NCI-H1930 (cell line): Measurements from ENCODE around the gene FBXO5.
"Not testable (repeated sequence)": the region's sequence is repeated elsewhere in the genome, so short reads cannot be mapped to it uniquely, and the experiment has no call there.

Source experiments
- DNase-seq, 2 experiments: peaks; one replicate each; lab custom pipeline; 2025; lab: John Stamatoyannopoulos, UW

FBXO5 gene

DNA sequence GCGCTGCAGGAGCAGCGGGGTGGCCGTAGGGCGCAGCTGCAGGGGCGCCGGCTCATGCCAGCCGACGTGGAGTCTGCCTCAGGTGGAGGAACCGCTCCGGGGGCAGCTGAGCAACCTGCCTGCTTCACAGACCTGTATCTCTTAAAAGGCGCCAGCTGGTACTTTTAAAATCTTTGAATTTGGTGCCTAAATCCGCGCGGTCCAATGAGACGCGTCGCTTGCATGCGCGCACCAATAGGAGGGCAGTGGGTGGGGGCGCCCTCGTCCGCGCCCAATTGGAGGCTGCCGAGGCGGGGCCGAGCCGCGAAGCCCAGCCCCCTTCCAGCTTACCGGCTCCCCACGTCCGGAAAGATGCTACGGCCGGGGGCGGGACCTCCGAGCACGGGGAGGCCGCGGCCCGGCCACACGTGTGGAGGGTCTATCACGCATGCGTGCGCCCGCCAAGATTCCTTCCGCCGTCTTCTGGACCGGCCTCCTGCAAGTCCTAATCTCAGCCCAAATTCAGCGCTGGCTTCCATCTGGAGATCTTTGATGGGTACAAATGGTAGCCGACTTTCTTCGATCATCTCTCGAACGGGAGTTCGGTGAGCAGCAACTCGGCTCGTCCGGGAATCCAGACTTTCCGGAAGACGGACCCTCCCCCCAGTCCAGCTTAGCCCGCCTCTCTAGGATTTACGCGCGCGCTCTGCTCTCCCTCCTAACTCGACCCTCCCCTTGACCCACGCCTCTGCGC is at the start of gene FBXO5:
Gene FBXO5 (minus strand): TSS at position 138 of the 733 bp plus-strand sequence. CDS start 82 bp downstream, at position 56.
- peak; percentile 87 to 94 for DNase-seq

- peak in 1 of 2 experiments; percentile 1 for DNase-seq
These were observed 49.5 kb upstream of the FBXO5 start for GRCh38 chr6:153032255-153032882.

DNA sequence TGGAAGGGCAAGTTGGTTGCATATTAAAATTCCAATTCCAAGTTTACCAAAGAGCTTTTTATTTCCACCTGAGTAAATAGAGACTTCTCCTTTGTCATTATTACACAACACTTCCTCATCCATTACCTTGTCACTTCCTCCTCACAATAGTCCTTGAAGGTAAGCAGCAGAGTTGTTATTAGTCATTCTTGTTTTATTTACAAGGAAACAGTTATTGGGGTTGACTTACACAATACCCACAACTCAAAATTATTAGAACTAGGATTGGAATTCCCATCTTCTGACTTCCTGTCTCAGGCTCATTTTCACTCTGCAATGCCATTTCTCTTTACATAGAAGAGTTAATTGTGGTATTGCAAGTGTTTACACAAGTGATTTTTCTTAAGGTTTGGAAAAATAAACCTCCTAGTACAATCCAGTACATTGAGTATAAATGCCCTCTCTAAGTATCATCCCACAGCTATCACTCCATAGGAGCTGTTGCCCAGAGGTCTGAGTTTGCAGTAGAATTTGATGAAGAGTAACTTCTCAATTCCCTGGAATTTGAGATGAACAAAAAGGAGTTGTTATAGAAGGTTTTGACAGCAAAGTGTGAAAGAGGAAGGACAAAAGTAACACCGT is 48.6 kb upstream of the FBXO5 start:
- DNase-seq: no peak

- DNase-seq: no peak
These were observed 46.1 kb upstream of the FBXO5 start for GRCh38 chr6:153028963-153029362.

DNA sequence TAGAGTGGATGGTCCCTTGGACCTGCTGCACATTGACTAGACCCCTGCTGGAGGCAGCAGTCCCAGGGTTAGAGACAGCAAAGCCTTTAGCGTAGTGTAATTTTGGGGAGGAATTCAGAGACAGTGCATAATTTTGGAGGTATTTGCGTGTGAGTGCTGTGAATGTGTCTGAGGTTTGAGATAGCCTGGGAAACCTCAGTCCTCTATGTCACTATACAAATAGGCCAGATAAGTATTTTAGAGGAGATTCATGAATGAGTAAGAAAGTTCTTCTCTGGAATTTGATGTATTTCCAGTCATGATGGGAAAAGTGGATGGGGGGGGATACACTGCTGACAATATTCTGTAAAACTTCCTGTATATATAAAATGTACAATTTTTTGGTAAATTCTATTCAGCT is 45.4 kb upstream of the FBXO5 start:
- no peak for DNase-seq

- no peak for DNase-seq
These were observed 44.6 kb upstream of the FBXO5 start for GRCh38 chr6:153027480-153027879.

DNA sequence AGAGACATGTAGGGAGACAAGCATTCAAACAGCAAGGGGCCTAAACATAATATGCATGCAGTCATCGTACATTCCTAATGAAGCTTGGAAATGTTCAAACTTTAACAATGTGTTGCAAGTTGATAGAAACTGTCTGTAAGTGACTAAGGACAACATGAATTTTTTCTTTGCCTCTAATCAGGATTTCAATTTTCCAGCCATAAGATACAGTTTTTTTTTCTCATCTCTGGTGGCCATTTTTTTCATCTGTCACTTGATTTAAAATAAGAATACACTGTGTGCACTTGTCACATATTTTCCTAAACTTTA is 41.8 kb upstream of the FBXO5 start:
- no peak for DNase-seq

GRCh38 chr6:153023977-153024708 is 41.3 kb upstream of the FBXO5 start:
- DNase-seq: peak in 1 of 2 experiments; percentile 21

DNA sequence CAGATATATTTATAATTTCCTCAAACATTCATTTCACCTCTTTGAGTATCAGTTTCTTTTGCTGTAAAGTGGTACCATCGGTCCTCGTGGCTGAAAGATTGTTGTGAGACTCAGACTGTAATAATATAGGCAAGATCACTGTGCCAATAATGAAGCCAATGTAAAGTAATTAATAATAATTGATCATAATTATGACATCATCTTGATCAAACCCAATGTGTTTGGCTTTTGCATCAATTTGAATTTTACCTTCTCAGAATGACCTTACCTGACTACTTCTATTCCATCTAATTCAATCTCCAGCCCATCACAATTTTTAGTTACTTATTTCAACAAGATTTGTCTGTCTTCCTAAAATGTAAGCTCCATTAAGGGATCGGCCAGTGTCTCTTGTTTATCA is 35.5 kb upstream of the FBXO5 start:
- DNase-seq: no peak

GRCh38 chr6:153016846-153017245 is 34.0 kb upstream of the FBXO5 start:
- no peak for DNase-seq

- no peak for DNase-seq
These were observed 32.3 kb upstream of the FBXO5 start for GRCh38 chr6:153015094-153015640.

GRCh38 chr6:153013438-153013837 is 30.6 kb upstream of the FBXO5 start:
- no peak for DNase-seq

DNA sequence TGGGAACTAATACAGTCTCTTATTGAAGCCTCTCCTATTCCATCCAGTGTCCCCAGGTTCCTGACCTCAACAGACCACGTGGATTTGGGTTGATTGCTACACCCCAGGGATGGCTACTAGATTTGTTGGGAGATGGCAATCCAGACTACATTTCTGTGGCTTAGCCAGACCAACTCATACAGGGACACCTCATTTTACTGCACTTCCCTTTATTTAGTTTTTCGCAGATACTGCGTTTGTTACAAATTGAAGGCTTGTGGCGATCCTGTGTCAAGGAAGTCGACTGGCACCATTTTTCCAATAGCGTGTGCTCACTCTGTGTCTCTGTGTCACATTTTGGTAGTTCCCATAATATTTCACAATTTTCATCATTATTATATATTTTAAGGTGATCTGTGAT is 30.0 kb upstream of the FBXO5 start:
- no peak for DNase-seq

DNA sequence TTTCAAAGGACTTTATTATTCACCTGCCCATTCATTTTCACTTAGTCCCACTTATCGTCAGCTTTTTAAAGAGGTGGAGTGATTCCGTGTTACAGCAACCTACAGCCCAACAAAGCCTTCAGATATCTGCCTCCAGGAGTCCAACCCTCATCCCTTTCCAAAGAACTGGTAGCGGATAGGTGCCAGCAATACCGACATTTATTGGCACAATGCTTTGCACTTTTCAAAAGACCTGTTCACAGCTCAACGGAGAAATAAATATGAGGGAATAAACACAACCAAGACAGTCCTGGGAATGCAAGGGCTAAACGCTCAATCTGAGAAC is 20.5 kb upstream of the FBXO5 start:
- DNase-seq: no peak

DNA sequence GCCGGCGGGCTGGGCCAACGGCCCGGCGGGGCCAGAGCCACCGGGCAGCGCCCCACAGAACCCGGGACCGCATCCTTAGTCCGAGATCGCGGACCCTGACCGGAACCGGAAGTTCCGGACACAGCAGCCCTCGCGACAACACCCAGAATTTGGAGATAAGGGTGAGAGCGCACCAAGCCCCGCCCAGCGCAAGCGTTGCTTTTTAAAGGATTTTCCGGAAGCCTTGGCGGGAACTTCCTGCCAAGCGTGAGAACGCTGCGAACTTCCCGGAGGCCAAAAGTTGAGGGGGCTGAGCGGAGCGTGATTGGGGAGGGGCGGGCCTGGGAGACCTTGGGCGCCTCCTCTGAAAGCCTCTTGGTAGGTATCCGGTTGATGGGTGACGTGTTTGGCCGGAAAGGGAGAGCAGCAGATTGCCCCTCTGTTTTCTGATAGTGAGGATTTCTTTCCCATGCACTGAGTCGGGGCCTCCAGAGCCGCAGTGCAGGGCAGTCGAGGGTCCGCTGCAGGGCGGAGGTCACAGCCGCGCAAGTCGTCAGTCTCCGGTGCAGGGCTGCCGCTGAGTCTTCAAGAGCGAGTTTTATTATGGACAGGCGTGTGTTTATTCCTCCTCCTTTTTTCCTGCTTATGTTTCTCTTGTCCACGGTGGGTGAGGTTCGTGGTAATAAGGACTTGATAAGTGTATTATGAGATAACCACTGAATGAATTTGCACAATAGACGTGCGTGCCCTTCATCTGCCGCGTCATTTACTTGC is 19.9 kb upstream of the FBXO5 start, which contains the start of gene MTRF1L:
Gene MTRF1L (minus strand): TSS at position 97 of the 753 bp plus-strand sequence. CDS start 24 bp downstream, at position 73.
- peak; percentile 78 to 84 for DNase-seq

GRCh38 chr6:153001767-153002612 is 19.1 kb upstream of the FBXO5 start:
- DNase-seq: no peak

DNA sequence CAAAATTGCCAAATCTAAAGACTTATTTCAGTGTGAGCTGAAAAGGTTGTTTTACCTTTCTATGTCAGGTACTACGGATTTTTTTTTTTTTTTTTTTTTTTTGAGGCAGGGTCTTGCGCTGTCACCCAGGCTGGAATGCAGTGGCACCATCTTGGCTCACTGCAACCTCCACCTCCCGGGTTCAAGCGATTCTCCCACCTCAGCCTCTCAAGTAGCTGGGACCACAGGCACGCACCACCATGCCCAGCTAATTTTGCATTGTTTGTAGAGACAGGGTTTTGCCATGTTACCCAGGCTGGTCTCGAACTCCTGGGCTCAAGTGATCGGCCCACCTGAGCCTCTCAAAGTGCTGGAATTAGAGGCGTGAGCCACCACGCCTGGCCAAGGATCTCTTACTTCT is 17.9 kb upstream of the FBXO5 start:
- DNase-seq: not testable (repeated sequence)

- DNase-seq: no peak
These were observed 17.4 kb upstream of the FBXO5 start for GRCh38 chr6:153000243-153000642.

GRCh38 chr6:152999538-152999937 is 16.7 kb upstream of the FBXO5 start:
- DNase-seq: not testable (repeated sequence)

DNA sequence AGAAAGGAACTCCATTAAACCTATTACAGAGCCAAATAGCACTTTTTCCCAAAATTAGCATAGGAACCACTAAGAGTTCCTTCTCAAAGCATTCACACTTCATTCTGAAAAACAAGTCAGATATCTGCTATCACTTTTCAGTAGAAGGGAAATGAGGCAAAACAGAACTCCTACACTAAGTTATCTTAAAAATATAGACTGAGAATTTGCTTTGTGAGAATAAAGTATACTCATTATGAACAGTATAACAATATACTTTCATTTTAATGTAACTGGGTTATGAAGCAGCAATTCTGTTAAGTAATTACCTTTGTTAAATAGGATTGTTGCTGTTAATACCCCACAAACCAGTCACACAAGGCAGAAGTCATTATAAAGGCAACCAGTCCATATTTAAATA is 11.0 kb upstream of the FBXO5 start:
- DNase-seq: no peak

DNA sequence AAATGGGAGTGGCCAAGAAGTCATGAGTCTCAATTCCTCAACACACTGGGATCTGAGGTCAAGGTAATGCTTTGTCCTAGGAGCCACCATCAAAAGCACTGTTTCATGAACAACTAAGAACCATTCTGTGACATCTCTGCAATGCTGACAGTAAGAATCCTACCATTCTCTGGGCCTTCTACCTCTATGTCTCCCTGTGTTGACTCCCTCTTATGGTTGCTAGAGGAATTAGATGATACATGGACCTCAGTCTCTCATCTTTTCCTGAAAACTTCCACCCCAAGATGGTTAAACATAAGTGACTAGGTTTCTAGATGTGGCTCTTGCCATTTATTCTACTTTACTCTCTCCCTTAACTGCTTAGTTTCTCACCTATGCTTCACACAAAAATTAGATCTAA is 10.6 kb upstream of the FBXO5 start:
- no peak for DNase-seq
